Measurements from ENCODE around the gene UNC5C.

GRCh38 chr4:95284655-95285054 lies 264.1 kb downstream of the UNC5C start:
- TF ChIP-seq CTCF (IDR thresholded peaks at IDR 0.05) (no peak), POLR2AphosphoS5 (IDR thresholded peaks at IDR 0.05) (no peak), POLR2A (IDR thresholded peaks at IDR 0.05) (no peak), EP300 (IDR thresholded peaks at IDR 0.05) (no peak)
